ENCODE results near the gene OR6C3. TPM values are rescaled to one million over a fixed set of nuclear protein-coding genes. Genes with fewer than 3 reads are reported as not detected.

OR6C3 gene
- total RNA-seq, 1 experiment from 2014 or later = not detected

- Histone ChIP-seq H3K36me3 (ENCODE audit: insufficient read depth, low read length, poor library complexity, severe bottlenecking) (no peaks in the 10 kb centered on the region), H3K4me3 (ENCODE audit: low read depth, low read length, poor library complexity, severe bottlenecking) (no peak overlapping the region), H3K4me1 (ENCODE audit: insufficient read depth, low read length, poor library complexity, severe bottlenecking) (no peaks in the 10 kb centered on the region), H3K27me3 (replicated peaks; ENCODE audit: insufficient read depth, low read depth, low read length, poor library complexity) (peaks cover 18% of the 10 kb centered on the region), H3K9me3 (ENCODE audit: low read depth, low read length, poor library complexity, severe bottlenecking) (no peaks in the 10 kb centered on the region), H3K27ac (ENCODE audit: low read depth, low read length, poor library complexity, severe bottlenecking) (no peak overlapping the region)
- TF ChIP-seq CTCF (conservative IDR thresholded peaks at IDR 0.05; ENCODE audit: low read depth, low read length) = no peak
- no peak for TF ChIP-seq EZH2 (IDR thresholded peaks at IDR 0.05; ENCODE audit: borderline replicate concordance, low read depth, low read length, poor library complexity, severe bottlenecking)
- ChIA-PET POLR2A (ENCODE audit: low non-redundant PET) (no interaction called here), CTCF (no interaction called here)
- intact Hi-C loops (cut with micrococcal nuclease; ENCODE audit: unreplicated experiment) = no loop called here
- DNase-seq (ENCODE audit: low spot score) = no peak
- no TSS peak for BruUV-seq (replicated peaks)
Measured at GRCh38 chr12:55372521-55372920, 42.0 kb downstream of the OR6C3 start.

Other genes starting within 250 kb of the OR6C3 start
- gene OR9K2, start 204.3 kb upstream of the OR6C3 start, total RNA-seq (2021) = not detected in 2 replicates
- gene OR10A7, start 109.7 kb upstream of the OR6C3 start, total RNA-seq (2021) = not detected in 2 replicates
- not detected in 2 replicates for gene OR6C74, start 86.1 kb upstream of the OR6C3 start, total RNA-seq (2021)
- not detected in 2 replicates for gene OR6C6, start 34.2 kb upstream of the OR6C3 start, total RNA-seq (2021)
- gene OR6C1, start 16.4 kb upstream of the OR6C3 start, total RNA-seq (2021) = not detected in 2 replicates
- gene OR6C75, start 32.2 kb downstream of the OR6C3 start, total RNA-seq (2021) = not detected in 2 replicates
- gene OR6C65, start 69.8 kb downstream of the OR6C3 start, total RNA-seq (2021) = not detected in 2 replicates
- gene OR6C76, start 95.5 kb downstream of the OR6C3 start, total RNA-seq (2021) = not detected in 2 replicates
- gene OR6C2, start 113.3 kb downstream of the OR6C3 start, total RNA-seq (2021) = not detected in 2 replicates
- gene OR6C70, start 139.4 kb downstream of the OR6C3 start, total RNA-seq (2021) = not detected in 2 replicates
- gene OR6C68, start 161.6 kb downstream of the OR6C3 start, total RNA-seq (2021) = not detected in 2 replicates
- gene OR6C4, start 218.9 kb downstream of the OR6C3 start, total RNA-seq (2021) = not detected in 2 replicates
- not detected in 2 replicates for gene OR2AP1, start 241.7 kb downstream of the OR6C3 start, total RNA-seq (2021)